ENCODE data around the gene TRDN. TPM values are rescaled to one million over a fixed set of nuclear protein-coding genes. Genes with fewer than 3 reads are reported as not detected.

Gene TRDN
- total RNA-seq, 1 experiment from 2014 or later: 39.8 TPM

DNA sequence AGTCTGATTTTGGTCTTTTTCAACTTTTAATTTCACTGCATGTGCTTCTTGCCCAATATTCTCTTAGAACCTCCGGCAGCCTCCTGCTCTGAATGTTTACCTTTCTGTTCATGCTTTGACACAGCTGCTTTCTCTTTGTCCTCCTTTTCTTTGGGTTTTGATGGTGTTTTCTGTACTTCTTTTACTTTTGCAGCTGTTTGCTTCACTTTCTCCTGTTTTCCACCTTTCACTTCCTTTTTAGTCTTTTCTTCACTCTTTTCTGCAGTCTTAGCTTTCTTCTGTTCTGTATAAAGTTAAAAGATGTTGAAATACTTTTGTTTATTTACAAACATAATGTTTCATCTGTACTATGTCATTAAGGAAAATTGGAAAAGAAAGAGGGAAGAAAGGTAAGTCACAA, 133.1 kb downstream of the TRDN start:
- Mint-ChIP-seq H3K4me3 (no peak overlapping the region), H3K4me1 (peaks cover 4% of the 10 kb centered on the region; the same call in 1 of the 2 replicates)
- CTCF ChIA-PET: no interaction called here

More for the DNA sequence above, 133.1 kb downstream of the TRDN start:
- TF ChIP-seq USF1 (CRISPR knock-in tag; IDR thresholded peaks at IDR 0.05) (no peak), ZNF423 (CRISPR knock-in tag; IDR thresholded peaks at IDR 0.05) (no peak), ESRRA (CRISPR knock-in tag; IDR thresholded peaks at IDR 0.05; ENCODE audit: borderline replicate concordance) (no peak), TEAD4 (CRISPR knock-in tag; IDR thresholded peaks at IDR 0.05) (no peak), FOXK1 (CRISPR knock-in tag; IDR thresholded peaks at IDR 0.05) (no peak), ATF6 (CRISPR knock-in tag; IDR thresholded peaks at IDR 0.05) (no peak), ZNF281 (CRISPR knock-in tag; IDR thresholded peaks at IDR 0.05) (no peak), ELF4 (CRISPR knock-in tag; IDR thresholded peaks at IDR 0.05; ENCODE audit: low read depth) (no peak), CBFB (CRISPR knock-in tag; IDR thresholded peaks at IDR 0.05; ENCODE audit: low read depth) (no peak), SMAD4 (CRISPR knock-in tag; IDR thresholded peaks at IDR 0.05) (no peak), JAZF1 (CRISPR knock-in tag; IDR thresholded peaks at IDR 0.05) (no peak)
- TF ChIP-seq, protein P1, sequence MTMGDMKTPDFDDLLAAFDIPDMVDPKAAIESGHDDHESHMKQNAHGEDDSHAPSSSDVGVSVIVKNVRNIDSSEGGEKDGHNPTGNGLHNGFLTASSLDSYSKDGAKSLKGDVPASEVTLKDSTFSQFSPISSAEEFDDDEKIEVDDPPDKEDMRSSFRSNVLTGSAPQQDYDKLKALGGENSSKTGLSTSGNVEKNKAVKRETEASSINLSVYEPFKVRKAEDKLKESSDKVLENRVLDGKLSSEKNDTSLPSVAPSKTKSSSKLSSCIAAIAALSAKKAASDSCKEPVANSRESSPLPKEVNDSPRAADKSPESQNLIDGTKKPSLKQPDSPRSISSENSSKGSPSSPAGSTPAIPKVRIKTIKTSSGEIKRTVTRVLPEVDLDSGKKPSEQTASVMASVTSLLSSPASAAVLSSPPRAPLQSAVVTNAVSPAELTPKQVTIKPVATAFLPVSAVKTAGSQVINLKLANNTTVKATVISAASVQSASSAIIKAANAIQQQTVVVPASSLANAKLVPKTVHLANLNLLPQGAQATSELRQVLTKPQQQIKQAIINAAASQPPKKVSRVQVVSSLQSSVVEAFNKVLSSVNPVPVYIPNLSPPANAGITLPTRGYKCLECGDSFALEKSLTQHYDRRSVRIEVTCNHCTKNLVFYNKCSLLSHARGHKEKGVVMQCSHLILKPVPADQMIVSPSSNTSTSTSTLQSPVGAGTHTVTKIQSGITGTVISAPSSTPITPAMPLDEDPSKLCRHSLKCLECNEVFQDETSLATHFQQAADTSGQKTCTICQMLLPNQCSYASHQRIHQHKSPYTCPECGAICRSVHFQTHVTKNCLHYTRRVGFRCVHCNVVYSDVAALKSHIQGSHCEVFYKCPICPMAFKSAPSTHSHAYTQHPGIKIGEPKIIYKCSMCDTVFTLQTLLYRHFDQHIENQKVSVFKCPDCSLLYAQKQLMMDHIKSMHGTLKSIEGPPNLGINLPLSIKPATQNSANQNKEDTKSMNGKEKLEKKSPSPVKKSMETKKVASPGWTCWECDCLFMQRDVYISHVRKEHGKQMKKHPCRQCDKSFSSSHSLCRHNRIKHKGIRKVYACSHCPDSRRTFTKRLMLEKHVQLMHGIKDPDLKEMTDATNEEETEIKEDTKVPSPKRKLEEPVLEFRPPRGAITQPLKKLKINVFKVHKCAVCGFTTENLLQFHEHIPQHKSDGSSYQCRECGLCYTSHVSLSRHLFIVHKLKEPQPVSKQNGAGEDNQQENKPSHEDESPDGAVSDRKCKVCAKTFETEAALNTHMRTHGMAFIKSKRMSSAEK (CRISPR knock-in tag; IDR thresholded peaks at IDR 0.05; ENCODE audit: borderline replicate concordance): no peak
- TF ChIP-seq, protein P2, sequence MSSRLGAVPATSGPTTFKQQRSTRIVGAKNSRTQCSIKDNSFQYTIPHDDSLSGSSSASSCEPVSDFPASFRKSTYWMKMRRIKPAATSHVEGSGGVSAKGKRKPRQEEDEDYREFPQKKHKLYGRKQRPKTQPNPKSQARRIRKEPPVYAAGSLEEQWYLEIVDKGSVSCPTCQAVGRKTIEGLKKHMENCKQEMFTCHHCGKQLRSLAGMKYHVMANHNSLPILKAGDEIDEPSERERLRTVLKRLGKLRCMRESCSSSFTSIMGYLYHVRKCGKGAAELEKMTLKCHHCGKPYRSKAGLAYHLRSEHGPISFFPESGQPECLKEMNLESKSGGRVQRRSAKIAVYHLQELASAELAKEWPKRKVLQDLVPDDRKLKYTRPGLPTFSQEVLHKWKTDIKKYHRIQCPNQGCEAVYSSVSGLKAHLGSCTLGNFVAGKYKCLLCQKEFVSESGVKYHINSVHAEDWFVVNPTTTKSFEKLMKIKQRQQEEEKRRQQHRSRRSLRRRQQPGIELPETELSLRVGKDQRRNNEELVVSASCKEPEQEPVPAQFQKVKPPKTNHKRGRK (CRISPR knock-in tag; IDR thresholded peaks at IDR 0.05; ENCODE audit: borderline replicate concordance): no peak
- TF ChIP-seq, protein P3, sequence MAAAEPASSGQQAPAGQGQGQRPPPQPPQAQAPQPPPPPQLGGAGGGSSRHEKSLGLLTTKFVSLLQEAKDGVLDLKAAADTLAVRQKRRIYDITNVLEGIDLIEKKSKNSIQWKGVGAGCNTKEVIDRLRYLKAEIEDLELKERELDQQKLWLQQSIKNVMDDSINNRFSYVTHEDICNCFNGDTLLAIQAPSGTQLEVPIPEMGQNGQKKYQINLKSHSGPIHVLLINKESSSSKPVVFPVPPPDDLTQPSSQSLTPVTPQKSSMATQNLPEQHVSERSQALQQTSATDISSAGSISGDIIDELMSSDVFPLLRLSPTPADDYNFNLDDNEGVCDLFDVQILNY (CRISPR knock-in tag; IDR thresholded peaks at IDR 0.05): no peak
- ATAC-seq: no peak
- POLR2A ChIA-PET: no interaction called here
- DNase-seq (ENCODE audit: low spot score): no peak
- H3K9me3 Mint-ChIP-seq: no peaks in the 10 kb centered on the region
- no peak overlapping the region for H3K27ac Mint-ChIP-seq
- no peaks in the 10 kb centered on the region for H3K27me3 Mint-ChIP-seq (ENCODE audit: low read depth)
- H3K36me3 Mint-ChIP-seq: peaks cover 4% of the 10 kb centered on the region
